Osteoblast (primary cell): ENCODE measurements around the gene MYBL2. TPM values are rescaled to one million over a fixed set of nuclear protein-coding genes. Genes with fewer than 3 reads are reported as not detected.

Source experiments
- DNase-seq: peaks from one replicate; pipeline ENCODE4 v3.0.0; 2011; ENCODE audit warnings: low spot score, mixed read lengths; ENCODE audit not compliant: insufficient read length; ENCODE audit errors: missing footprints
- H2AFZ ChIP-seq: 2 replicates; pipeline ENCODE4 v1.6.0; 2011; ENCODE audit warnings: mild to moderate bottlenecking, low read length
- H3K27ac ChIP-seq: 2 replicates; pipeline ENCODE4 v1.5.1; 2011; ENCODE audit warnings: mild to moderate bottlenecking, low read depth, low read length, moderate library complexity
- H3K27me3 ChIP-seq: 2 replicates; pipeline ENCODE4 v1.6.0; 2012; ENCODE audit warnings: mild to moderate bottlenecking, control low read depth, inconsistent platforms, low read length, moderate library complexity; ENCODE audit not compliant: insufficient read depth
- H3K36me3 ChIP-seq: 2 replicates; pipeline ENCODE4 v1.5.1; 2011; ENCODE audit warnings: mild to moderate bottlenecking, low read length, control low read depth, moderate library complexity; ENCODE audit not compliant: insufficient read depth
- H3K4me1 ChIP-seq: 2 replicates; pipeline ENCODE4 v1.5.1; 2011; ENCODE audit warnings: mild to moderate bottlenecking, low read length, control low read depth, moderate library complexity; ENCODE audit not compliant: insufficient read depth
- H3K4me2 ChIP-seq: 2 replicates; pipeline ENCODE4 v1.6.0; 2011; ENCODE audit warnings: mild to moderate bottlenecking, low read length; ENCODE audit not compliant: insufficient read depth
- H3K4me3 ChIP-seq: fragments of 200-600 bp; sonication (generic); 3 replicates; pipeline ENCODE4 v1.5.1; 2012; ENCODE audit warnings: mild to moderate bottlenecking, low read length, inconsistent platforms; ENCODE audit not compliant: insufficient read depth
- H3K79me2 ChIP-seq: 2 replicates; pipeline ENCODE4 v1.6.0; 2012; ENCODE audit warnings: mild to moderate bottlenecking, low read length, control low read depth, inconsistent platforms; ENCODE audit not compliant: insufficient read depth
- H3K9me3 ChIP-seq: 2 replicates; pipeline ENCODE4 v1.5.1; 2011; ENCODE audit warnings: low read depth, low read length, control low read depth
- H4K20me1 ChIP-seq: 2 replicates; pipeline ENCODE4 v1.6.0; 2012; ENCODE audit warnings: mild to moderate bottlenecking, low read length, control low read depth; ENCODE audit not compliant: insufficient read depth
- total RNA-seq: library from RNA; depleted of rRNA; stranded (reverse); fragments of >200 nt; gene quantifications from 2 replicates; pipeline ENCODE4 v1.2.3, GENCODE V29; 2012
- TF ChIP-seq, protein P1 (sequence below): IDR thresholded peaks from 2 replicates; pipeline ENCODE4 v1.5.1; 2011; ENCODE audit warnings: mild to moderate bottlenecking, low read depth, low read length, moderate library complexity; ENCODE audit errors: extremely low read depth

The MYBL2 gene
- total RNA-seq, 1 donor: 2.5 TPM

DNA sequence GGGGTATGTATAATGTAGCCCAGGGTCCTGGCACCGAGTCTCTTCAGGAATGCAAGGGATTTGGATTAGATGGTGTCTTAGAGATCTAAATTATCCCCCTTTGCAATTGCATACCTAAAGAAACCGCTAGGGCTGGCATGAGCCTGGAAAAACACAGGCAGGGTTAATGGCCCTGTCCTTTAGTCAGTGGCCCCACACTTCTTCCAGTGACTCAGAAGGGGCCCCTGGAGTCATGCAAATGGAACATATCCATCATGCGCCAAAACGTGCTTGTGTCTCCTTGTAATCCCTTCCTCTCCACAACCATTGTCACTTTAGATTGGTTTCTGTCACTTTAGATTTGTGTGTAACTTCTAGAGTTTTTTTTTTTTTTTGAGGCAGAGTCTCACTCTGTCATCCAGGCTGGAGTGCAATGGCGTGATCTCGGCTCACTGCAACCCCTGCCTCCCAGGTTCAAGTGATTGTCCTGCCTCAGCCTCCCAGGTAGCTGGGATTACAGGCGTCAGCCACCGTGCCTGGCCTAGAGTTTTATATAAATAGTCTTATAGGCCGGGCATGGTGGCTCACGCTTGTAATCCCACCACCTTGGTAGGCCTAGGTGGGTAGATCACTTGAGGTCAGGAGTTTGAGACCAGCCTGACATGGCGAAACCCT is 8.7 kb upstream of the MYBL2 start:
- Histone ChIP-seq H3K27ac (peak overlapping the region; percentile 69), H3K27me3 (no peaks in the 10 kb centered on the region), H2AFZ (peak overlapping the region; percentile 99), H3K9me3 (no peaks in the 10 kb centered on the region), H3K4me3 (peak overlapping the region; percentile 91), H3K79me2 (no peaks in the 10 kb centered on the region), H4K20me1 (no peaks in the 10 kb centered on the region), H3K4me2 (peak overlapping the region; percentile 94), H3K4me1 (peaks cover 6% of the 10 kb centered on the region), H3K36me3 (no peaks in the 10 kb centered on the region)
- TF ChIP-seq, protein P1, sequence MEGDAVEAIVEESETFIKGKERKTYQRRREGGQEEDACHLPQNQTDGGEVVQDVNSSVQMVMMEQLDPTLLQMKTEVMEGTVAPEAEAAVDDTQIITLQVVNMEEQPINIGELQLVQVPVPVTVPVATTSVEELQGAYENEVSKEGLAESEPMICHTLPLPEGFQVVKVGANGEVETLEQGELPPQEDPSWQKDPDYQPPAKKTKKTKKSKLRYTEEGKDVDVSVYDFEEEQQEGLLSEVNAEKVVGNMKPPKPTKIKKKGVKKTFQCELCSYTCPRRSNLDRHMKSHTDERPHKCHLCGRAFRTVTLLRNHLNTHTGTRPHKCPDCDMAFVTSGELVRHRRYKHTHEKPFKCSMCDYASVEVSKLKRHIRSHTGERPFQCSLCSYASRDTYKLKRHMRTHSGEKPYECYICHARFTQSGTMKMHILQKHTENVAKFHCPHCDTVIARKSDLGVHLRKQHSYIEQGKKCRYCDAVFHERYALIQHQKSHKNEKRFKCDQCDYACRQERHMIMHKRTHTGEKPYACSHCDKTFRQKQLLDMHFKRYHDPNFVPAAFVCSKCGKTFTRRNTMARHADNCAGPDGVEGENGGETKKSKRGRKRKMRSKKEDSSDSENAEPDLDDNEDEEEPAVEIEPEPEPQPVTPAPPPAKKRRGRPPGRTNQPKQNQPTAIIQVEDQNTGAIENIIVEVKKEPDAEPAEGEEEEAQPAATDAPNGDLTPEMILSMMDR: peak; percentile 29
- peak; percentile 87 for DNase-seq

DNA sequence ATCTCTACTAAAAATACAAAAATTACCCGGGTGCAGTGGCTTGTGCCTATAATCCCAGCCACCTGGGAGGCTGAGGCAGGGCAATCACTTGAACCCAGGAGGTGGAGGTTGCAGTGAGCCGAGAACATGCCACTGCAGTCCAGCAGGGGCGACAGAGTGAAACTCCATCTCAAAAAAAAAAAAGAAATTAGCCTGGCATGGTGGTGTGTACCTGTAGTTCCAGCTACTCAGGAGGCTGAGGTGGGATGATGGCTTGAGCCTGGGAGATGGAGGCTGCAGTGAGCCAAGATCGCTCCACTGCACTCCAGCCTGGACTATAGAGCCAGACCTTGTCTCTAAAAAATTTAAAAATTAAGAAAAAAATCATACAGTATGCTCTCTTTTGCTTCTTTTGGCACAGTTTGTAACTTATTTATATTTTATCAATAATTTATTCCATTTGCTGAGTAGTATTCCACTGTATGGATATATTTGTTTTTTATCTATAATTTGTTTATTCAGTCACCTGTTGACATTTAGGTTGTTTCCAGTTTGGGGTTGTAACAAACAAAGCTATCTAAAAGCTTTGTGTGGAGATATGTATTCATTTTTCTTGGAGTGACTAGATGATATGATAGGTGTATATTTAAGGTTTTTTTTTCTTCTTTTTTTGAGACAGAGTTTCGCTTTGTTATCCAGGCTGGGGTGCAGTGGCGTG is 8.0 kb upstream of the MYBL2 start:
- no peak overlapping the region for H2AFZ ChIP-seq
- H3K36me3 ChIP-seq: no peaks in the 10 kb centered on the region
- H3K27me3 ChIP-seq: no peaks in the 10 kb centered on the region
- peaks cover 6% of the 10 kb centered on the region for H3K4me1 ChIP-seq
- no peaks in the 10 kb centered on the region for H3K9me3 ChIP-seq
- H3K27ac ChIP-seq: no peak overlapping the region
- H4K20me1 ChIP-seq: no peaks in the 10 kb centered on the region
- H3K4me3 ChIP-seq: no peak overlapping the region
- TF ChIP-seq, protein P1: no peak
- H3K79me2 ChIP-seq: no peaks in the 10 kb centered on the region
- no peak overlapping the region for H3K4me2 ChIP-seq
- DNase-seq: no peak

DNA sequence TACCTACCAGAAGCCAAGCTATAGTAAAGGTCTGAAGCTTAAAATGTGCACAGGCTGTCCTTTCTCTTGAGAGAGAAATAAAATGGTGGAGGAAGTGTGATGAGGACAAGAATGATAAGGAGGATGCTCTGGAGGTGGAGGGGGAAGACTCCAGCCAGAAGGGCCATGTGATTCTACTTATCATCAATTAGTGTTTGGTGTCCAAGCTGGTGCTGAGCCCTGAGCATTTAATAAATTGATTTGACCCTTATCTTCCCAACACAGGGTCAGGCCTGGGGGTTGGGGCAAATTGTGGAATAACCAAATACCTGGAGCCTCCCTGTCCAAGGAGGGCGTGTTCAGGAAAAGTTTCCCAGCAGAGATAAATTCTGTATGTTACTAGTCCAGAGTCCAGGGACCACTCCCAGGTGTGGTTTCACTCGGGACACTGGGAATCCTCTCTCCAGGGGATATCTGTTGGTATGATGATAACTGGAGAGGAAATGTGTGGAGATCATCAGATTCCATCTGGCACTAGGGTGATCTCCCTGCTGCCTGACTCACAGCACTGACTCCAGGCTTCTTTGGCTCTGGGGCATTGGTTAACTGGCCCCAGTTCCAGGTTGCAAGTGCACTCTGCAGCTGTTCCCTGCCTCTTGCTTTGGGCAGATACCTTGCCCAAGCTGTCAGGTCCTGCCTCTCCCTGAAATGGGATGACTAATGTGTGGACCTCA is 3.8 kb upstream of the MYBL2 start:
- Histone ChIP-seq H3K4me2 (no peak overlapping the region), H2AFZ (no peak overlapping the region), H3K4me3 (no peak overlapping the region), H3K9me3 (no peaks in the 10 kb centered on the region), H3K27ac (no peak overlapping the region), H3K79me2 (peaks cover 2% of the 10 kb centered on the region), H3K36me3 (no peaks in the 10 kb centered on the region), H3K4me1 (peaks cover 11% of the 10 kb centered on the region), H3K27me3 (no peaks in the 10 kb centered on the region), H4K20me1 (no peaks in the 10 kb centered on the region)
- peak; percentile 76 for DNase-seq
- TF ChIP-seq, protein P1: no peak
